Right atrium auricular region (tissue), 2 donors: ENCODE data around the gene FLNA. TPM values are rescaled to one million over a fixed set of nuclear protein-coding genes. Genes with fewer than 3 reads are reported as not detected.

ENCODE experiments used
- DNase-seq: peaks from one replicate; pipeline ENCODE4 v3.0.0-alpha.2; 2019; ENCODE audit warnings: low spot score
- H3K27ac ChIP-seq, 2 donors: fragments of 200-600 bp; sonication (generic); 1 replicate in 1 of 2; 2 replicates in 1 of 2; pipeline ENCODE4 v1.5.1; 2016 to 2019
- H3K27me3 ChIP-seq, 2 donors: fragments of 200-600 bp; sonication (generic); one replicate each; pipeline versions ENCODE4 v1.5.1 to v1.6.0; 2017 to 2019
- H3K36me3 ChIP-seq: fragments of 200-600 bp; sonication (generic); one replicate; pipeline ENCODE4 v1.5.1; 2016
- H3K4me1 ChIP-seq, 2 donors: fragments of 200-600 bp; sonication (generic); one replicate each; pipeline versions ENCODE4 v1.5.1 to v1.6.0; 2017 to 2019
- H3K4me3 ChIP-seq, 2 donors: fragments of 200-600 bp; sonication (generic); 1 replicate in 1 of 2; 2 replicates in 1 of 2; pipeline ENCODE4 v1.5.1; 2017 to 2019; ENCODE audit warnings: mild to moderate bottlenecking in 1 of 2, moderate library complexity in 1 of 2
- H3K9me3 ChIP-seq, 2 donors: fragments of 200-600 bp; sonication (generic); one replicate each; pipeline ENCODE4 v1.5.1; 2019
- CTCF ChIP-seq, 2 donors: fragments of 200-600 bp; sonication (generic); IDR thresholded peaks; one replicate each; pipeline ENCODE4 v1.5.1; 2019; ENCODE audit warnings: antibody characterized with exemption in 2 of 2
- total RNA-seq, 2 donors: library from RNA; depleted of rRNA; stranded (reverse); fragments of >200 nt; gene quantifications; one replicate each; pipeline ENCODE4 v1.1.0, GENCODE V29; 2016

FLNA gene
- total RNA-seq, 2 donors from 2014 or later = 263 to 419 TPM

DNA sequence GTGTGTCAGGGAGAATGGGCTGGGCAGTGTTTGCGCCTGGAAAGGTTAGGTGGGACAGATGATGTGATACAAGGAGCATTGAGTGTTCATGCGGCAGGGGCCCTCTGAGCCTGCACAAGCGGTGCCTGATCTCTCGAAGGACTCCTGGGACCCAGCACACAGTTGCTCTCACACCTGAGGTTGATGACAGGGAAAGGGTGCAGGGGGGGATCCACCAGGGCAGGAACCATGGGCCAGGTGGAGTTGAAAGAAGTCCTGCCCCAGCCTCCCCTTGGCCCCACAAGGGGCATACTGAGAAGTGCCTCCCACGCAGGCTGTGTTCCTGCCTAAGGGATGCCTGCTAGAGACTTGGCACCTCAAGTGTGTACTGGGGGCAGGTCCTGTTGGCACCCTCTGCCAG is 45.8 kb downstream of the FLNA start:
- Histone ChIP-seq H3K4me1 (peaks cover 0 to 32% of the 10 kb centered on the region in 2 donors), H3K4me3 (no peak overlapping the region), H3K36me3 (no peaks in the 10 kb centered on the region), H3K27me3 (no peaks in the 10 kb centered on the region), H3K27ac (no peak overlapping the region), H3K9me3 (no peaks in the 10 kb centered on the region)
- no peak for TF ChIP-seq CTCF (IDR thresholded peaks at IDR 0.05)
- no peak for DNase-seq

DNA sequence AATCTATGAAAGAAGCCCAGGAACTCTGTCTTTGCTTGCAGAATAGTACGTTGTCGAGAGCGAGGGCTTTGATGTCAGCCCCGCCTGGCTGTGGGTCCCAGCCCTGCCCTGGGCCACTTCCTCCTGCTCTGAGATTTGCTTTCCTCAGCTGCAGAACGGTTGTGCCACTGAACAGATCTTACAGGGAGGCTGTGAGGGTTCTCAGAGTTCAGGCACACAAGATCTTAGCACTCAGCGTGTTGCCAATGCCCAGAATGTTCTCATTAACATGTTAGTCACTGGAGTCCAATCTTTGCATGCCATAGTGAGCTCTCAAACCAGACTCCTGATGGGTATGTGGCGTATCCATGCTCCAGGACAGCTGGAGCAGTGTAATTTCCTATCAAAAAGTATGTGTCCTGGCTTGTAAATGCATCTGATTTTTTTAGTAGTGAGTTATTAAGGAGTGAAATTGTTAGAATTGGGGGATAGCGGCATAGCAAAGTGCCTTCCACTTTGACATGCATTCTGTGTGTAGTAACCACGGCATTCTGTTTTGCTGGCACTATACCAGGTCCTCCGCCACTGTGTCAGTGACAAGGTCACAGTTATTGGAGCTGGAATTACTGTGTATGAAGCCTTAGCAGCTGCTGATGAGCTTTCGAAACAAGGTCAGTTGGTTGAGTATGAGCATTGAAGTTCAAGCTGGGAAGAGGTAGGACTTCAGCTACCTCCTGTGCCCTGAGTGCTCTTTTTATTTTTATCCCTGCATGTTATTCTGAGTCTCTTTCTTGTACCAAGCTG is 47.2 kb downstream of the FLNA start:
- Histone ChIP-seq H3K4me1 (peaks cover 0 to 32% of the 10 kb centered on the region in 2 donors), H3K9me3 (no peaks in the 10 kb centered on the region), H3K27me3 (no peaks in the 10 kb centered on the region), H3K27ac (peak overlapping the region; percentile 44 to 63), H3K36me3 (no peaks in the 10 kb centered on the region), H3K4me3 (no peak overlapping the region)
- DNase-seq = no peak
- no peak for TF ChIP-seq CTCF (IDR thresholded peaks at IDR 0.05)

GRCh38 chrX:154325541-154325940 is 48.9 kb downstream of the FLNA start:
- Histone ChIP-seq H3K36me3 (no peaks in the 10 kb centered on the region), H3K4me3 (no peak overlapping the region), H3K4me1 (peaks cover 0 to 32% of the 10 kb centered on the region in 2 donors), H3K27me3 (no peaks in the 10 kb centered on the region), H3K27ac (peak overlapping the region in 1 of 2 donors; percentile 27), H3K9me3 (no peaks in the 10 kb centered on the region)
- no peak for DNase-seq
- no peak for TF ChIP-seq CTCF (IDR thresholded peaks at IDR 0.05)

- no peak overlapping the region for H3K4me3 ChIP-seq
- TF ChIP-seq CTCF (IDR thresholded peaks at IDR 0.05) = no peak
- H3K9me3 ChIP-seq = no peaks in the 10 kb centered on the region
- H3K4me1 ChIP-seq = peaks cover 0 to 32% of the 10 kb centered on the region in 2 donors
- DNase-seq = no peak
- no peak overlapping the region for H3K27ac ChIP-seq
- H3K27me3 ChIP-seq = no peaks in the 10 kb centered on the region
- H3K36me3 ChIP-seq = no peaks in the 10 kb centered on the region
Measured at GRCh38 chrX:154323537-154323936, 50.9 kb downstream of the FLNA start.

GRCh38 chrX:154322890-154323289 is 51.5 kb downstream of the FLNA start:
- H3K27ac ChIP-seq = no peak overlapping the region
- DNase-seq = no peak
- no peak for TF ChIP-seq CTCF (IDR thresholded peaks at IDR 0.05)
- no peak overlapping the region for H3K4me3 ChIP-seq
- H3K36me3 ChIP-seq = no peaks in the 10 kb centered on the region
- H3K27me3 ChIP-seq = no peaks in the 10 kb centered on the region
- H3K9me3 ChIP-seq = no peaks in the 10 kb centered on the region
- peaks cover 0 to 30% of the 10 kb centered on the region in 2 donors for H3K4me1 ChIP-seq

DNA sequence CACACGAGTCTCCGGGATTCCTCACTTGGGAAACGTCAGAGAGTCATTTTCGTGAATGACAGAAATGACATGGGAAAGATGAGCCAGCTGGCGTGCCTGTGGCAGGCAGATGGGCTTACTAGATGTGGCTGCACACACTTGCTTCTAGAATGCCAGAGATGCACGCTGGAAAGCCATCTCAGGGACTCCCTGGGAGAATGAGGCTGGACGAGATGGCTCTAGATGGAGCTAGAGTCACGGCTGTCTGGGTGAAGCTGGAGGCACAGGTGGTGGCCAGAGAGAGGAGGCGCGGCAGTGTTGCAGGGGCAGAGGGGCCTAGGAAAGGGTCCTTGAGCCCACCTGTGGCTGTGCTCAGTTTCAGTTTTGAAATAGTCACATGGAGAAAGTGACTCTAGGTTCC is 52.8 kb downstream of the FLNA start:
- no peaks in the 10 kb centered on the region for H3K9me3 ChIP-seq
- TF ChIP-seq CTCF (IDR thresholded peaks at IDR 0.05) = peak in 1 of 2 donors; percentile 29
- H3K4me1 ChIP-seq = peaks cover 0 to 17% of the 10 kb centered on the region in 2 donors
- no peak overlapping the region for H3K27ac ChIP-seq
- no peak overlapping the region for H3K4me3 ChIP-seq
- no peaks in the 10 kb centered on the region for H3K27me3 ChIP-seq
- no peaks in the 10 kb centered on the region for H3K36me3 ChIP-seq
- DNase-seq = no peak
